ENCODE measurements around the gene PRDM13. TPM values are rescaled to one million over a fixed set of nuclear protein-coding genes. Genes with fewer than 3 reads are reported as not detected.
A peak's percentile ranks its signal among the peaks of the same experiment; 100 is the strongest.

PRDM13 gene
- total RNA-seq, 4 donors from 2014 or later: not detected

DNA sequence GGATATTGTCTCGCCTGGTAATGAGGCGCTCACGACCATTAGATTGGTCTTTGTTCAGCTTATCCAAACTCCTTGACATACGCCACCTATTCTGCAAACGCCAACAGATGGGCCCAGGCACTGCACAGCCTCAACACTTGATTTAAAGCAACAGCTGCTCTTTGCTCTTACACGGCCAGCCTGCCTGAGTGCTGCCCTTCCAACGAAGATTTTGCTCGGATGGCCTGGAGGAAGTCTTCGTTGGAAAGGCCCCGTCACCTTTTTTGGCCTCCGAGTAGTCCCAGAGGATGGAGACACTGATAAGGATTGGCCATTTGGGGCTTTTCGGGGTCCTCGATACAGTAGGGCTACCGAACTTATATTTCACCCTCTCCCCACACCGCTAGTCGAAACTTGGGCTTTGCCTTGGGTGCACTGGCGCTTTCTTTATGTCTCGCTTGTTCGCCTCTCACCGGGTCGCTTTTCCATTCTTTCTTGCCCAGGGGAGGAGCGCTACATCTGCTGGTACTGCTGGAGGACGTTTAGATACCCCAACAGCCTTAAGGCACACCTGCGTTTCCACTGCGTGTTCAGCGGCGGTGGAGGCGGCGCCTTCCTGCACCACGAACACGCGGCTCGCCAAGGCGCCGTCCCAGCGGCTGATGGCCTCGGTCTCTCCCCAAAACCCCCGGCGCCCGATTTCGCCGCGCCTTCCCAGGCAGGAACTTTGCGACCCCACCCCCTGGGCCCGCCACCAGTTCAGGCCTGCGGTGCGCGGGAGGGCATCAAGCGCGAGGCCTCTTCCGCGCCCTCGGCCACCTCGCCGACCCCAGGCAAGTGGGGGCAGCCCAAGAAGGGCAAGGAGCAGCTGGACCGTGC is 6.1 kb downstream of the PRDM13 start:
- intact Hi-C loops (cut with DNase I; ENCODE audit: low total_unique reads): no loop called here
- H3K4me3 ChIP-seq: peak overlapping the region; percentile 8 to 48 (median 36)
- peaks cover 10 to 25% (median 22%) of the 10 kb centered on the region in 4 donors for H3K4me1 ChIP-seq

GRCh38 chr6:99613409-99613704 is 6.7 kb downstream of the PRDM13 start:
- Histone ChIP-seq H3K4me3 (peak overlapping the region; percentile 8 to 48 (median 36)), H3K27me3 (peaks cover 100% of the 10 kb centered on the region)
- WGBS, 2 donors (ENCODE audit: low coverage in 1 of 2): 1% methylated on average over 14 of the region's 37 CpGs; no CpG with 5 or more reads in 1 of the 2 donors

More for the DNA sequence above, 6.1 kb downstream of the PRDM13 start:
- TF ChIP-seq, protein P1, sequence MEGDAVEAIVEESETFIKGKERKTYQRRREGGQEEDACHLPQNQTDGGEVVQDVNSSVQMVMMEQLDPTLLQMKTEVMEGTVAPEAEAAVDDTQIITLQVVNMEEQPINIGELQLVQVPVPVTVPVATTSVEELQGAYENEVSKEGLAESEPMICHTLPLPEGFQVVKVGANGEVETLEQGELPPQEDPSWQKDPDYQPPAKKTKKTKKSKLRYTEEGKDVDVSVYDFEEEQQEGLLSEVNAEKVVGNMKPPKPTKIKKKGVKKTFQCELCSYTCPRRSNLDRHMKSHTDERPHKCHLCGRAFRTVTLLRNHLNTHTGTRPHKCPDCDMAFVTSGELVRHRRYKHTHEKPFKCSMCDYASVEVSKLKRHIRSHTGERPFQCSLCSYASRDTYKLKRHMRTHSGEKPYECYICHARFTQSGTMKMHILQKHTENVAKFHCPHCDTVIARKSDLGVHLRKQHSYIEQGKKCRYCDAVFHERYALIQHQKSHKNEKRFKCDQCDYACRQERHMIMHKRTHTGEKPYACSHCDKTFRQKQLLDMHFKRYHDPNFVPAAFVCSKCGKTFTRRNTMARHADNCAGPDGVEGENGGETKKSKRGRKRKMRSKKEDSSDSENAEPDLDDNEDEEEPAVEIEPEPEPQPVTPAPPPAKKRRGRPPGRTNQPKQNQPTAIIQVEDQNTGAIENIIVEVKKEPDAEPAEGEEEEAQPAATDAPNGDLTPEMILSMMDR (IDR thresholded peaks at IDR 0.05): no peak
- TF ChIP-seq POLR2AphosphoS5 (IDR thresholded peaks at IDR 0.05) (no peak), POLR2A (IDR thresholded peaks at IDR 0.05) (no peak), EP300 (IDR thresholded peaks at IDR 0.05; ENCODE audit: low read depth) (no peak)
- in situ Hi-C loops (cut with MboI; ENCODE audit: low pct_ligation_motif_present in 1 of 4, low pct_unique_long_range_greater_than_20kb in 1 of 4, low sequenced_read_pairs in 3 of 4): no loop called here
- WGBS, 2 donors (ENCODE audit: low coverage in 1 of 2): 26% methylated on average over 5 to 56 of the region's 56 CpGs
- no peak overlapping the region for H3K27ac ChIP-seq
- peaks cover 100% of the 10 kb centered on the region for H3K27me3 ChIP-seq
- no peak for DNase-seq
- no peaks in the 10 kb centered on the region for H3K36me3 ChIP-seq
- H3K9me3 ChIP-seq: no peaks in the 10 kb centered on the region

DNA sequence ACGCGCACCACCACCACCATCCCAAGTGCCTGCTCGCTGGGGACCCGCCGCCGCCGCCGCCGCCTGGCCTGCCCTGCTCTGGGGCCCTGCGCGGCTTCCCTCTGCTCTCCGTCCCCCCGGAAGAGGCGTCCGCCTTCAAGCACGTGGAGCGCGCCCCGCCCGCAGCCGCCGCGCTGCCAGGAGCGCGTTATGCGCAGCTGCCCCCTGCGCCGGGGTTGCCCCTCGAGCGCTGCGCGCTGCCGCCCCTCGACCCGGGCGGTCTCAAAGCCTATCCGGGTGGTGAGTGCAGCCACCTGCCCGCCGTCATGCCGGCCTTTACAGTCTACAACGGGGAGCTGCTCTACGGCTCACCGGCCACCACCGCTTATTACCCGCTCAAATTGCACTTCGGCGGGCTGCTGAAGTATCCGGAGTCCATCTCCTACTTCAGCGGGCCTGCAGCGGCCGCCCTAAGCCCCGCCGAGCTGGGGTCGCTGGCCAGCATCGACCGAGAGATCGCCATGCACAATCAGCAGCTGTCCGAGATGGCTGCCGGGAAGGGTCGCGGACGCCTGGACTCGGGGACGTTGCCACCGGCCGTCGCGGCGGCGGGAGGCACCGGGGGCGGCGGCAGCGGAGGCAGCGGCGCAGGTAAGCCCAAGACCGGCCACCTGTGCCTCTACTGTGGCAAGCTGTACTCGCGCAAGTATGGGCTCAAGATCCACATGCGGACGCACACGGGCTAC is 7.2 kb downstream of the PRDM13 start:
- H3K4me3 ChIP-seq: peak overlapping the region; percentile 8 to 48 (median 36)

More at GRCh38 chr6:99613409-99613704, 6.7 kb downstream of the PRDM13 start:
- Histone ChIP-seq H3K4me1 (peaks cover 10 to 25% (median 22%) of the 10 kb centered on the region in 4 donors), H3K9me3 (no peaks in the 10 kb centered on the region), H3K36me3 (no peaks in the 10 kb centered on the region), H3K27ac (no peak overlapping the region)
- TF ChIP-seq POLR2AphosphoS5 (IDR thresholded peaks at IDR 0.05): no peak
- no peak for TF ChIP-seq POLR2A (IDR thresholded peaks at IDR 0.05)
- TF ChIP-seq, protein P1 (IDR thresholded peaks at IDR 0.05): peak in 2 of 5 experiments; percentile 33 to 38
- no peak for TF ChIP-seq EP300 (IDR thresholded peaks at IDR 0.05; ENCODE audit: low read depth)
- in situ Hi-C loops (cut with MboI; ENCODE audit: low pct_ligation_motif_present in 1 of 4, low pct_unique_long_range_greater_than_20kb in 1 of 4, low sequenced_read_pairs in 3 of 4): no loop called here
- intact Hi-C loops (cut with DNase I; ENCODE audit: low total_unique reads): no loop called here
- DNase-seq: peak; percentile 38

More for the DNA sequence above, 7.2 kb downstream of the PRDM13 start:
- 9% methylated on average over 30 of the region's 82 CpGs; no CpG with 5 or more reads in 1 of the 2 donors for WGBS, 2 donors (ENCODE audit: low coverage in 1 of 2)
- no peak for DNase-seq
- no peak overlapping the region for H3K27ac ChIP-seq
- in situ Hi-C loops (cut with MboI; ENCODE audit: low pct_ligation_motif_present in 1 of 4, low pct_unique_long_range_greater_than_20kb in 1 of 4, low sequenced_read_pairs in 3 of 4): no loop called here
- TF ChIP-seq, protein P1 (IDR thresholded peaks at IDR 0.05): no peak
- TF ChIP-seq EP300 (IDR thresholded peaks at IDR 0.05; ENCODE audit: low read depth) (no peak), POLR2A (IDR thresholded peaks at IDR 0.05) (no peak), POLR2AphosphoS5 (IDR thresholded peaks at IDR 0.05) (no peak)
- H3K36me3 ChIP-seq: no peaks in the 10 kb centered on the region
- peaks cover 10 to 25% (median 22%) of the 10 kb centered on the region in 4 donors for H3K4me1 ChIP-seq
- no peaks in the 10 kb centered on the region for H3K9me3 ChIP-seq
- intact Hi-C loops (cut with DNase I; ENCODE audit: low total_unique reads): no loop called here
- peaks cover 100% of the 10 kb centered on the region for H3K27me3 ChIP-seq

Measured in transverse colon (tissue), 4 donors.